A549 treated with CORT108297 at 1 μM for 4 hours (cell line): Measurements from ENCODE around the gene SH3BGRL3. TPM values are rescaled to one million over a fixed set of nuclear protein-coding genes. Genes with fewer than 3 reads are reported as not detected.

Experiments
- total RNA-seq: library from RNA; stranded (reverse); fragments of 200-300 nt; extraction: Qiagen RNA extraction; gene quantifications from 5 replicates; pipeline ENCODE4 v1.2.3, GENCODE V29; 2022

The SH3BGRL3 gene
- total RNA-seq, result 108 to 164 TPM (median 157 TPM) in 5 replicates

DNA sequence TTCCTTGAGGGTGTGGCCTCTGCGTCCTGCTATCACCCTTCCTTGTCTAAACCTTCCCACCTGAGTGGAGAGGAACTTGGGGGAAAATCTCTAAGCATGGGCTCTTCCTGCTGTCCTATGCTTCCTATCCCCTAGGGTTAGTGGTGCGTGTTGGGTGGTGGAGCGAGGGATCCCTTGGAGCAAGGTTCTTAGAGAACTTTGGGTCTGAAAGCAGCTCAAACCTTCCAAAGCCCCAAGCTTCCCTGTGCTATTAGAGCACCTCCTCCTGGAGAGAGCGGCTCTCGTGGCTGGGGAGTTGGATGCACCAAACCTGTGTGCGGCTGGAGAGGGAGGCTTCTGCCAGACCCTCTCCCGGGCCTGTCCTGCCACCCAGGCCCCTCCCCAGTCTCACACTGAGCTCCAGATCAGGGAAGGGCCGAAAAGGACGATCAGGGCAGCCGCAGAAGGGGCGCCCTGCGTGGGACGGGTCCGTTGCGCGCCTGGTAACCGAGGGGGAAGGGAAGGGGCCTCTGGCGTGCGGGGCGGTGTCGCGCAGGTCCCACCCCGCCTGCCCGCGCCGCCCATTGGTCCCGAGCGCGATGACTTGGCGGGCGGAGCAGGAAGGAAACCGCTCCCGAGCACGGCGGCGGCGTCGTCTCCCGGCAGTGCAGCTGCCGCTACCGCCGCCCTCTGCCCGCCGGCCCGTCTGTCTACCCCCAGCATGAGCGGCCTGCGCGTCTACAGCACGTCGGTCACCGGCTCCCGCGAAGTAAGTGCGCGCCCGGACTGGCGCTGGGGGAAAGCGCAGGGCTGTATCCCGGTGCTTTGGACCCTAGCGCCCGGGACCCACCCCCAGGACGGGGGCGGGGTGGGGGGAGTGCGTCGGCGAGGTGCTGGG is at the start of gene SH3BGRL3:
Gene SH3BGRL3 (plus strand): TSS at position 631 of the 877 bp plus-strand sequence. CDS start 70 bp downstream, at position 701.

DNA sequence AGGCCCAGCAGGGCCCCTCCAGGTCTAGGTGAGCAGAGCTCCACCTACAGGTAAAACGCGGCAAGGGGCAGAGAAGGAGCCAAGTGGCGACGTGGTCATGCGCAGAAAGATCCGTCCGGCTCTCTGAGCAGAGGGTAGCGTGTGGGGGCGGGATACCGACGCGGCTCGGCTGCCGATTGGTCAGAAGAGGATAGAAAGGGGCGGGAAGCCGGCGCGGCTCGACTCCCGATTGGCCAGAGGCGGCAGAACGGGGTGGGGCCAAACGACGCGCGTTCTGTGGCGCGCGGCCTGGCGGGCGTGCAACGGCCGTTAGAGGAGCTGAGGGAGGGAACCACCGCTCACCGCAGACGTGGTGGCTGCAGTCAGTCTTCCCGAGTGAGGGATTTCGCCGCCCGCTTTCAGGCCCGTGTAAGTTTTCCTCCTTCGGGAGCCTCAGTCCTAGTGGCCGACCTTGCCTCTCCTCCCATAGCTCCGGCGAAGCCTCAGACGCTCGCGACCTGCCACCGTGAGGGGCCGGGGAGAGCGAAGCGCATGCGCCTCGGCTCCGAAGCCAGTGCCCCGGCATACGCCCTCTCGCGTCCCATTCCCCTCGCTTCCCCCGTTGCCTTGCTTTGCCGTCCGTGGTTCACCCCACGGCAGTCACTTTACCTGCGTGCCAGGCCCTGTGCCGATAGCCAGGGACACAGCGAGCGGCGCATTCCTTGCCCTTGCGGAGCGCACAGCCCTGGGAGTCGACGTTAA is 45.8 kb upstream of the SH3BGRL3 start, which contains the start of gene CEP85:
Gene CEP85 (plus strand): TSS at position 298 of the 741 bp plus-strand sequence. CDS start 5,584 bp downstream, outside the sequence.

DNA sequence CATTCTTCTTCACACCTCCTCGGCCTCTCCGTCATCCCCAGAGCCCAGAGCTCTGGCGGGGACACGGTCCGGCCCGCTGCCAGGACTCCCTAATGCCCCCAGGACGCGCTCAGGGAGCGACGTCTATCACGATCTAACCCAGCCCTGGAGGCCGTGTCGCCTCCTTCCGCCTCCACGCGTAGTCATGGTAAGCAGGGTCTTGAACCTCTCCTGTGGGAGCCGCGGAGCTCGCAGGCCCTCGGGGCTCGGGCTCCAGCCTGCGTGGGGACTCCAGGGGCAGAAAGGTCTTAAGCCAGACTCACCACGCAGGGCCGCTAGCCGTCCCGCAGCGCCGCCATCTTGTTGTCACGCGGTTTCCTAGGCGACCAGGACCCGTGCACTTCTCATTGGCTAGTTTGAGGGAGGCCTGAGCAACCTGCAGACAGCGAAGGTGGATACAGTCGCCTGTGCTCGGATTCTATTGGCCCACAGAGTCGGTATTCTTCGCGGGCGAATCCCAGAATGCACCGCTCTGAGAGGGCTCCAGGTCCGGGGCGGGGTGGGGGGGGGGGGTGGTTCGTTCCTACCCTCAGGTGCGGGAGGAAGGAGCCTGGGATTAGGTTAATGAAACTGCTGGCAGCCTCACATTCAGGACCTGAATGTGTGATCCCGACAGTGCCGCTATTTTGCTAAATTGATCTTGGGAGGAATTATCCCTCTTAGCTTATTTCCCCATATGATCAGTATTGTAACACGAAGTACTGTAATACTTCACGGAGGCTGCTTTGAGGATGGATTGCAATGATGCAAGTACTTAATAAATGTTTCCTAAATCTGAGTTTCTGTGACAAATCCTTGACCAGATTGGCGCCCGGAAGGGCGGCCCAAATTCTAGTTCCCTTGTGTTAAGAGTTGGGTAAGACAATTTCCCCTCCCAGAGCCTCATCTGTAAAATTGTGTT is 26.7 kb downstream of the SH3BGRL3 start, which contains the start of gene UBXN11:
Gene UBXN11 (minus strand): TSS at position 347 of the 940 bp plus-strand sequence. CDS start 3,753 bp downstream, outside the sequence.

DNA sequence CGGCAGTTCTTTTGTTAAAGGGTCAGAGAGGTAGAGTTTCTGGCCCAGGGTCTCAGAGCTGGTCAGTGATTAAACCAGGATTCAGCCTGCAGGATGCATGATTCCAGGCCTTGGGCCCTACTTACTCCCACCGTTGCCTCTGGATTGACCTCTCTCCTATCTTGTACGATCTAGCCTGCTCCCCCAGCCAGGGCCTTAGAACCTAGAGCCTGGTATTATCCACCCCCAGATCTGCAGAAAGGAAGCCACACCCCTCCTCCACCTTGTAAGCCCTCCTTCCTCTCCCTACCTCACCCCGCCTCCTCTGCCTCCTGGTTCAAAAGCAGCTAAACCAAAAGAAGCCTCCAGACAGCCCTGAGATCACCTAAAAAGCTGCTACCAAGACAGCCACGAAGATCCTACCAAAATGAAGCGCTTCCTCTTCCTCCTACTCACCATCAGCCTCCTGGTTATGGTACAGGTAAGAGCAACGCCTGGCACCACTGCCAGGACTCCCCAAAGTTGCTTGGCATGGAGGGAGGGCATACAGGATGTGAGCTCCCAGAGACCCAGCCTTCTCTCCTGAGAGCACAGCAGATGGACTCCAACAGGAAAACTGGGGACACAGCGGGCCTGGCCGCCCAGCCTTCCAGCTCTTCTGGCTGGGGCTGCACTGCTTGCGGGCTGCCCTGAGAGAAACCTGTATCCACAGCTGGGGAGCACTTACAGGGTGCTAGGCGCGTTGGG is 37.9 kb downstream of the SH3BGRL3 start, which contains the start of gene CD52:
Gene CD52 (plus strand): TSS at position 347 of the 726 bp plus-strand sequence. CDS start 60 bp downstream, at position 407.

Other genes with a start within 250 kb of the SH3BGRL3 start
- gene SLC30A2, start 234.0 kb upstream of the SH3BGRL3 start, total RNA-seq, result 0.03 to 0.10 TPM (median 0.09 TPM) in 5 replicates
- 0.08 to 0.17 TPM (median 0.13 TPM) in 5 replicates for gene TRIM63, start 212.5 kb upstream of the SH3BGRL3 start, total RNA-seq
- gene PDIK1L, start 168.3 kb upstream of the SH3BGRL3 start, total RNA-seq, result 1.5 to 2.0 TPM (median 1.9 TPM) in 5 replicates
- 0.03 to 0.07 TPM (median 0.07 TPM) in 3 of 5 replicates, not detected in the others for gene FAM110D, start 121.0 kb upstream of the SH3BGRL3 start, total RNA-seq
- not detected in 5 replicates for gene C1orf232, start 111.1 kb upstream of the SH3BGRL3 start, total RNA-seq
- 48.0 to 76.8 TPM (median 69.5 TPM) in 5 replicates for gene ZNF593, start 110.2 kb upstream of the SH3BGRL3 start, total RNA-seq
- 0.09 to 0.47 TPM in 2 of 5 replicates, not detected in the others for gene ZNF593OS, start 108.3 kb upstream of the SH3BGRL3 start, total RNA-seq
- gene CNKSR1, start 102.6 kb upstream of the SH3BGRL3 start, total RNA-seq, result 0.18 to 0.37 TPM (median 0.33 TPM) in 5 replicates
- gene CATSPER4, start 89.5 kb upstream of the SH3BGRL3 start, total RNA-seq, result not detected in 5 replicates
- gene CEP85, start 45.9 kb upstream of the SH3BGRL3 start, total RNA-seq, result 12.2 to 14.6 TPM (median 13.0 TPM) in 5 replicates
- 11.3 to 19.1 TPM (median 18.1 TPM) in 5 replicates for gene UBXN11, start 26.6 kb downstream of the SH3BGRL3 start, total RNA-seq
- gene CD52, start 37.9 kb downstream of the SH3BGRL3 start, total RNA-seq, result not detected in 5 replicates
- gene CRYBG2, start 74.0 kb downstream of the SH3BGRL3 start, total RNA-seq, result 1.2 to 2.6 TPM (median 1.8 TPM) in 5 replicates
- gene ZNF683, start 92.7 kb downstream of the SH3BGRL3 start, total RNA-seq, result not detected in 5 replicates
- 0.03 TPM in 1 of 5 replicates, not detected in the others for gene LIN28A, start 130.7 kb downstream of the SH3BGRL3 start, total RNA-seq
- 23.2 to 29.7 TPM (median 23.8 TPM) in 5 replicates for gene DHDDS, start 152.2 kb downstream of the SH3BGRL3 start, total RNA-seq
- 328 to 421 TPM (median 343 TPM) in 5 replicates for gene HMGN2, start 192.4 kb downstream of the SH3BGRL3 start, total RNA-seq
- gene RPS6KA1, start 249.7 kb downstream of the SH3BGRL3 start, total RNA-seq, result 15.2 to 18.2 TPM (median 16.7 TPM) in 5 replicates